HepG2 (cell line): ENCODE data around the gene NIT2. TPM values are rescaled to one million over a fixed set of nuclear protein-coding genes. Genes with fewer than 3 reads are reported as not detected.

ENCODE experiments used
- CAMTA2 ChIP-seq: sonication (generic); formaldehyde crosslinking; IDR thresholded peaks from 2 replicates; pipeline ENCODE4 v1.4.0; 2020; ENCODE audit warnings: mild to moderate bottlenecking, missing genetic modification reagents, borderline replicate concordance
- FOXJ3 ChIP-seq: sonication (generic); formaldehyde crosslinking; IDR thresholded peaks from 2 replicates; pipeline ENCODE4 v1.4.0; 2020; ENCODE audit warnings: missing genetic modification reagents, mild to moderate bottlenecking, borderline replicate concordance
- HDAC6 ChIP-seq: fragments of 200-600 bp; sonication (generic); IDR thresholded peaks from 2 replicates; pipeline ENCODE4 v1.7.0; 2017; ENCODE audit warnings: mild to moderate bottlenecking, antibody characterized with exemption, low read length, low read depth
- MAFK ChIP-seq, 2 experiments: IDR thresholded peaks in 1 of 2; conservative IDR thresholded peaks in 1 of 2; 2 replicates each; pipeline ENCODE4 v1.6.1; 2011; ENCODE audit warnings: improper control_type of control experiment in 2 of 2, low read length in 2 of 2
- MAX ChIP-seq: IDR thresholded peaks from 2 replicates; pipeline ENCODE4 v1.6.1; 2012; ENCODE audit warnings: inconsistent platforms
- MBD4 ChIP-seq: IDR thresholded peaks from 2 replicates; pipeline ENCODE4 v1.6.1; 2012; ENCODE audit warnings: low read length, inconsistent platforms, borderline replicate concordance
- MEF2D ChIP-seq: sonication (generic); formaldehyde crosslinking; IDR thresholded peaks from 2 replicates; pipeline ENCODE4 v1.5.1; 2020; ENCODE audit warnings: mild to moderate bottlenecking, missing genetic modification reagents
- NCOR1 ChIP-seq: fragments of 200-600 bp; sonication (generic); IDR thresholded peaks from 2 replicates; pipeline ENCODE4 v1.7.0; 2017; ENCODE audit warnings: antibody characterized with exemption, low read length, borderline replicate concordance
- ZBTB20 ChIP-seq: sonication (generic); formaldehyde crosslinking; IDR thresholded peaks from 2 replicates; pipeline ENCODE4 v1.8.1; 2023; ENCODE audit warnings: missing genetic modification reagents, low read depth, mild to moderate bottlenecking, borderline replicate concordance
- ZBTB8A ChIP-seq: sonication (generic); formaldehyde crosslinking; IDR thresholded peaks from 2 replicates; pipeline ENCODE4 v1.4.0; 2020; ENCODE audit warnings: mild to moderate bottlenecking, low read depth, missing genetic modification reagents, borderline replicate concordance
- ZNF24 ChIP-seq: fragments of 450-650 bp; IDR thresholded peaks from 2 replicates; pipeline ENCODE4 v1.6.1; 2017; ENCODE audit warnings: antibody characterized with exemption, mild to moderate bottlenecking
- ZNF260 ChIP-seq: sonication (generic); formaldehyde crosslinking; IDR thresholded peaks from 2 replicates; pipeline ENCODE4 v1.4.0; 2020; ENCODE audit warnings: missing genetic modification reagents, low read depth, mild to moderate bottlenecking, borderline replicate concordance
- ZNF607 ChIP-seq: sonication (generic); formaldehyde crosslinking; IDR thresholded peaks from 2 replicates; pipeline ENCODE4 v1.5.1; 2020; ENCODE audit warnings: missing genetic modification reagents, mild to moderate bottlenecking, borderline replicate concordance
- ZNF687 ChIP-seq: sonication (generic); formaldehyde crosslinking; IDR thresholded peaks from 2 replicates; pipeline ENCODE4 v1.5.1; 2020; ENCODE audit warnings: mild to moderate bottlenecking, missing genetic modification reagents, moderate library complexity
- ZSCAN12 ChIP-seq: sonication (generic); formaldehyde crosslinking; IDR thresholded peaks from 2 replicates; pipeline ENCODE4 v1.9.0; 2021; ENCODE audit warnings: mild to moderate bottlenecking, missing genetic modification reagents
- polyA plus RNA-seq, 8 experiments: library from polyadenylated mRNA; depleted of rRNA in 3 of 8; stranded (reverse) in 7 of 8; unstranded in 1 of 8; fragments of >200 nt; fragmentation: Illumina TruSeq in 4 of 8; extraction: Trizol in 4 of 8; gene quantifications; 2 replicates each; pipeline versions ENCODE4 v1.2.1 to v1.2.3, GENCODE V29; 2011 to 2016; ENCODE audit warnings: low read depth in 4 of 8, missing spikeins in 1 of 8, mixed read lengths in 1 of 8; ENCODE audit not compliant: insufficient read depth in 1 of 8
- total RNA-seq, 5 experiments: library from RNA; depleted of rRNA; stranded (reverse); fragments of >200 nt; fragmentation: Illumina TruSeq; extraction: Trizol; gene quantifications; 2 replicates each; pipeline ENCODE4 v1.2.3, GENCODE V29; 2016; ENCODE audit warnings: low read depth in 1 of 5
- TF ChIP-seq, protein P1 (sequence below): sonication (generic); formaldehyde crosslinking; IDR thresholded peaks from 2 replicates; pipeline ENCODE4 v1.4.0; 2020; ENCODE audit warnings: missing genetic modification reagents, low read depth, mild to moderate bottlenecking, borderline replicate concordance
- TF ChIP-seq, protein P2 (sequence below): sonication (generic); formaldehyde crosslinking; IDR thresholded peaks from 2 replicates; pipeline ENCODE4 v1.8.0; 2022; ENCODE audit warnings: mild to moderate bottlenecking, missing genetic modification reagents, borderline replicate concordance

NIT2 gene
- total and polyA plus RNA-seq, 2 of the 13 experiments (the other 11 are each of a cell fraction or from before 2014, with no cell fraction given), result 43.4 to 49.1 TPM

DNA sequence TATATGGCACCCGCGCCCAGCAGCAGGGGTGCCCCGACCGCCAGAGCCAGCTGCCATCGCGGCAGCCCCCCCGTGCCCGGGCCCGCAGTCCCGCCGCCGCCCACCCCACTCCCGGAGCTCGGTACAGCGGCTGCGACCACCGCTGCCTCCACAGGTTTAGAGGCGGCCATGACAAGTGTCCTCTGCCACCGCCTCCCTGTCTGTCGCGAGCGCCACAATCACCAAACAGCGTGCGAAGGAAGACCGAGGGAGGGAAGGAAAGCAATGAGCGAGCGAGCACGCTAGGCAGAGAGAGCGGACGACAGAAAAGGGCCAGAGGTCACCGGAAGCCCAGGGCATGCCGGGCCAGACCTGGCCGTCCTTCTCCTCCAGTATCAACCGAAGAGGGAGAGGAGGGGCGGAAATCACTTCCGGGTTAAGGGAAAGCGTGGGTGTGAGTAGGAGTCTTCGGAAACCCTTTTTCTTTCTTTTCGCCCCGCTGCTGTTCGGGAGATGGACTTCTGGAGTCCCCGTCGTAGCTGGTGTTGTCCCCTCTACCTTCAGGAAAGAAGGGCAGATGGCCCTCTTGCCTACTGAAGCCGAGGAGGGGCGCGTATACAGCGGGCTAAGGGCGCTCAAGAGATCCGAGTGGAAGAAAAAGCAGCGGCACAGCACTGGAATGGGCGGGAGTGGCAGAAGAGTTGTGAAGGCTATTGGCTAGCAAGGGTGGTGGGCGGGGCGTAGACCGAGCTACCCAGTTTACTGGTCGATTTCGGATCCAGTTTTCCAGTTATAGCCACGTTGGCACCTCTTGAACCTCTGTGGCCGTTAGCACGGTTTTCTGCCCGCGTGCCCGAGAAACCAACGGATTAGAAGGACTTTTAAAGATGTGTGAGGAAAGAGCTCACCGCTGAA is 66.5 kb downstream of the NIT2 start, which contains the start of the genes LNP1 and TOMM70 (continued):
- 0 out of 2 replicates have a peak, but pooled peaks have one; percentile 43 for TF ChIP-seq CAMTA2
- peak; percentile 46; the same call in 1 of the 2 replicates for TF ChIP-seq NCOR1
- TF ChIP-seq, protein P1, sequence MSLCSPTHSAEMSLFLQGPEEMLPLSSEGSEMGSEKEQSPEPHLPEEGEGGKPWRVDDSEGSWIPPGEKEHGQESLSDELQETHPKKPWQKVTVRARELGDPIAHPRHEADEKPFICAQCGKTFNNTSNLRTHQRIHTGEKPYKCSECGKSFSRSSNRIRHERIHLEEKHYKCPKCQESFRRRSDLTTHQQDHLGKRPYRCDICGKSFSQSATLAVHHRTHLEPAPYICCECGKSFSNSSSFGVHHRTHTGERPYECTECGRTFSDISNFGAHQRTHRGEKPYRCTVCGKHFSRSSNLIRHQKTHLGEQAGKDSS (CRISPR knock-in tag), result no peak
- peak; percentile 92 for TF ChIP-seq MAX
- TF ChIP-seq ZNF687 (CRISPR knock-in tag), result peak; percentile 97
- no peak for TF ChIP-seq MBD4
- peak; percentile 85; the same call in 1 of the 2 replicates for TF ChIP-seq ZNF607
- no peak for TF ChIP-seq ZNF24
- TF ChIP-seq, protein P2, sequence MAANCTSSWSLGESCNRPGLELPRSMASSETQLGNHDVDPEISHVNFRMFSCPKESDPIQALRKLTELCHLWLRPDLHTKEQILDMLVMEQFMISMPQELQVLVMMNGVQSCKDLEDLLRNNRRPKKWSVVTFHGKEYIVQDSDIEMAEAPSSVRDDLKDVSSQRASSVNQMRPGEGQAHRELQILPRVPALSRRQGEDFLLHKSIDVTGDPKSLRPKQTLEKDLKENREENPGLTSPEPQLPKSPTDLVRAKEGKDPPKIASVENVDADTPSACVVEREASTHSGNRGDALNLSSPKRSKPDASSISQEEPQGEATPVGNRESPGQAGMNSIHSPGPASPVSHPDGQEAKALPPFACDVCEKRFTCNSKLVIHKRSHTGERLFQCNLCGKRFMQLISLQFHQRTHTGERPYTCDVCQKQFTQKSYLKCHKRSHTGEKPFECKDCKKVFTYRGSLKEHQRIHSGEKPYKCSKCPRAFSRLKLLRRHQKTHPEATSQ (CRISPR knock-in tag), result no peak; the same call in 1 of the 2 replicates
- TF ChIP-seq ZNF260 (CRISPR knock-in tag), result 0 out of 2 replicates have a peak, but pooled peaks have one; percentile 53
- peak; percentile 19 to 22; a peak in 2 of 4 replicates for TF ChIP-seq MAFK (conservative IDR thresholded peaks at IDR 0.05 in 1 of 2, IDR thresholded peaks at IDR 0.05 in 1 of 2; ENCODE audit: low read length in 2 of 2)
- TF ChIP-seq MEF2D (CRISPR knock-in tag), result peak; percentile 74; the same call in 1 of the 2 replicates
- 0 out of 2 replicates have a peak, but pooled peaks have one; percentile 55 for TF ChIP-seq ZSCAN12 (CRISPR knock-in tag)
- TF ChIP-seq HDAC6, result no peak
- no peak; the same call in 1 of the 2 replicates for TF ChIP-seq ZBTB20 (CRISPR knock-in tag)
- peak; percentile 66; the same call in 1 of the 2 replicates for TF ChIP-seq FOXJ3
- no peak for TF ChIP-seq ZBTB8A (CRISPR knock-in tag)
